Stomach (tissue), 4 donors: Measurements from ENCODE around the gene POU2AF1.

Experiments used
- POLR2A ChIP-seq, 4 donors: fragments of 450-650 bp; IDR thresholded peaks; one replicate each; pipeline ENCODE4 v1.6.1; 2016; ENCODE audit warnings: antibody characterized with exemption in 4 of 4, control low read depth in 2 of 4, mild to moderate bottlenecking in 1 of 4, moderate library complexity in 1 of 4
- TF ChIP-seq, protein P1 (sequence below), 7 experiments: fragments of 450-650 bp in 4 of 7; fragments of 200-600 bp in 3 of 7; sonication (generic) in 3 of 7; IDR thresholded peaks; one replicate each; pipeline ENCODE4 v1.5.1; 2016 to 2019; ENCODE audit warnings: antibody characterized with exemption in 7 of 7, control low read depth in 2 of 7, mild to moderate bottlenecking in 1 of 7

DNA sequence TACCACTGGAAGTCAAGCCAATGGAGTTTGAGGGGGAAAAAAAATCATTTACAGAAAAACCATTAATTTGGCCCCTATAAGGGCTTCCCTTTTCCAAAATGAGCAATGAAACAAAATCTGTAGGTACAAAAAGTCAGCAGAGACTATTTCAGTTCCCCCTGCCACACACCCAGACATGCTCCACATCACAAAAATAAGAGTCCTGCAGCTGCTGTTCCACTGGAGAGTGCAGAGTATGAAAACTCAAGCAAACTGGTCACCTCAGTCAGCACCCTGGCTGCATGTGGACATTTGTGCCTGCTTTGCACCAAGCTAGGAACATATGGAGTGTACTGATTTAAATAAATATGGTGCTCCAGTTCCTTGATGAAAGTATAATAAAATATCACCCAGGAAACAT lies 15.1 kb downstream of the POU2AF1 start:
- TF ChIP-seq, protein P1, sequence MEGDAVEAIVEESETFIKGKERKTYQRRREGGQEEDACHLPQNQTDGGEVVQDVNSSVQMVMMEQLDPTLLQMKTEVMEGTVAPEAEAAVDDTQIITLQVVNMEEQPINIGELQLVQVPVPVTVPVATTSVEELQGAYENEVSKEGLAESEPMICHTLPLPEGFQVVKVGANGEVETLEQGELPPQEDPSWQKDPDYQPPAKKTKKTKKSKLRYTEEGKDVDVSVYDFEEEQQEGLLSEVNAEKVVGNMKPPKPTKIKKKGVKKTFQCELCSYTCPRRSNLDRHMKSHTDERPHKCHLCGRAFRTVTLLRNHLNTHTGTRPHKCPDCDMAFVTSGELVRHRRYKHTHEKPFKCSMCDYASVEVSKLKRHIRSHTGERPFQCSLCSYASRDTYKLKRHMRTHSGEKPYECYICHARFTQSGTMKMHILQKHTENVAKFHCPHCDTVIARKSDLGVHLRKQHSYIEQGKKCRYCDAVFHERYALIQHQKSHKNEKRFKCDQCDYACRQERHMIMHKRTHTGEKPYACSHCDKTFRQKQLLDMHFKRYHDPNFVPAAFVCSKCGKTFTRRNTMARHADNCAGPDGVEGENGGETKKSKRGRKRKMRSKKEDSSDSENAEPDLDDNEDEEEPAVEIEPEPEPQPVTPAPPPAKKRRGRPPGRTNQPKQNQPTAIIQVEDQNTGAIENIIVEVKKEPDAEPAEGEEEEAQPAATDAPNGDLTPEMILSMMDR (IDR thresholded peaks at IDR 0.05): no peak
- TF ChIP-seq POLR2A (IDR thresholded peaks at IDR 0.05): no peak
